D721Med (cell line): ENCODE results near the gene USP40.

Experiments
- DNase-seq: peaks from one replicate; pipeline ENCODE4 v3.0.0; 2011; ENCODE audit warnings: low spot score; ENCODE audit not compliant: insufficient read length
- FAIRE-seq: peaks from 2 replicates; lab custom pipeline; 2011; peaks lifted over from hg19 to GRCh38; lab: Jason Lieb, UNC
- CTCF ChIP-seq: IDR thresholded peaks from 2 replicates; pipeline ENCODE4 v1.5.1; 2012; ENCODE audit warnings: mild to moderate bottlenecking, control low read depth; ENCODE audit not compliant: insufficient read depth; ENCODE audit errors: missing control alignments

Gene USP40

GRCh38 chr2:233453111-233453915 lies 113.3 kb downstream of the USP40 start:
- no peak for DNase-seq
- TF ChIP-seq CTCF: no peak
- no peak for FAIRE-seq

- peak; percentile 86 for DNase-seq
- peak; percentile 66 for FAIRE-seq
- no peak for TF ChIP-seq CTCF
Observed at GRCh38 chr2:233451950-233452349, 114.6 kb downstream of the USP40 start.

GRCh38 chr2:233450864-233451575 lies 115.6 kb downstream of the USP40 start:
- TF ChIP-seq CTCF: no peak
- no peak for DNase-seq
- no peak for FAIRE-seq

- FAIRE-seq (no peak), DNase-seq (no peak)
- no peak for TF ChIP-seq CTCF
Observed at GRCh38 chr2:233449921-233450863, 116.4 kb downstream of the USP40 start.

- no peak for TF ChIP-seq CTCF
- DNase-seq (no peak), FAIRE-seq (no peak)
Observed at GRCh38 chr2:233449081-233449901, 117.3 kb downstream of the USP40 start.

- DNase-seq: no peak
- no peak for TF ChIP-seq CTCF
- no peak for FAIRE-seq
Observed at GRCh38 chr2:233448575-233448974, 118.0 kb downstream of the USP40 start.
